Ishikawa (cell line): ENCODE results near the gene PCGF2.

Source experiments
- CEBPB ChIP-seq: IDR thresholded peaks from 2 replicates; pipeline ENCODE4 v1.6.1; 2012
- CREB1 ChIP-seq: IDR thresholded peaks from 2 replicates; pipeline ENCODE4 v1.6.1; 2012; ENCODE audit warnings: low read depth
- EGR1 ChIP-seq: IDR thresholded peaks from 2 replicates; pipeline ENCODE4 v1.6.1; 2012
- EP300 ChIP-seq: IDR thresholded peaks from 2 replicates; pipeline ENCODE4 v1.6.1; 2012; ENCODE audit warnings: borderline replicate concordance
- FOXM1 ChIP-seq: IDR thresholded peaks from 2 replicates; pipeline ENCODE4 v1.6.1; 2012; ENCODE audit warnings: low read depth, borderline replicate concordance
- RAD21 ChIP-seq: IDR thresholded peaks from 2 replicates; pipeline ENCODE4 v1.6.1; 2012; ENCODE audit warnings: low read depth
- TAF1 ChIP-seq: IDR thresholded peaks from 2 replicates; pipeline ENCODE4 v1.6.1; 2012; ENCODE audit warnings: low read depth, mild to moderate bottlenecking
- TEAD4 ChIP-seq: IDR thresholded peaks from 2 replicates; pipeline ENCODE4 v1.6.1; 2012
- YY1 ChIP-seq: IDR thresholded peaks from 2 replicates; pipeline ENCODE4 v1.6.1; 2012; ENCODE audit warnings: low read depth
- ZBTB7A ChIP-seq: IDR thresholded peaks from 2 replicates; pipeline ENCODE4 v1.6.1; 2012; ENCODE audit warnings: low read depth
- TF ChIP-seq, protein P1 (sequence below): IDR thresholded peaks from 2 replicates; pipeline ENCODE4 v1.6.1; 2012
- TF ChIP-seq, protein P2 (sequence below): IDR thresholded peaks from 2 replicates; pipeline ENCODE4 v1.6.1; 2012; ENCODE audit warnings: low read depth, mild to moderate bottlenecking

DNA sequence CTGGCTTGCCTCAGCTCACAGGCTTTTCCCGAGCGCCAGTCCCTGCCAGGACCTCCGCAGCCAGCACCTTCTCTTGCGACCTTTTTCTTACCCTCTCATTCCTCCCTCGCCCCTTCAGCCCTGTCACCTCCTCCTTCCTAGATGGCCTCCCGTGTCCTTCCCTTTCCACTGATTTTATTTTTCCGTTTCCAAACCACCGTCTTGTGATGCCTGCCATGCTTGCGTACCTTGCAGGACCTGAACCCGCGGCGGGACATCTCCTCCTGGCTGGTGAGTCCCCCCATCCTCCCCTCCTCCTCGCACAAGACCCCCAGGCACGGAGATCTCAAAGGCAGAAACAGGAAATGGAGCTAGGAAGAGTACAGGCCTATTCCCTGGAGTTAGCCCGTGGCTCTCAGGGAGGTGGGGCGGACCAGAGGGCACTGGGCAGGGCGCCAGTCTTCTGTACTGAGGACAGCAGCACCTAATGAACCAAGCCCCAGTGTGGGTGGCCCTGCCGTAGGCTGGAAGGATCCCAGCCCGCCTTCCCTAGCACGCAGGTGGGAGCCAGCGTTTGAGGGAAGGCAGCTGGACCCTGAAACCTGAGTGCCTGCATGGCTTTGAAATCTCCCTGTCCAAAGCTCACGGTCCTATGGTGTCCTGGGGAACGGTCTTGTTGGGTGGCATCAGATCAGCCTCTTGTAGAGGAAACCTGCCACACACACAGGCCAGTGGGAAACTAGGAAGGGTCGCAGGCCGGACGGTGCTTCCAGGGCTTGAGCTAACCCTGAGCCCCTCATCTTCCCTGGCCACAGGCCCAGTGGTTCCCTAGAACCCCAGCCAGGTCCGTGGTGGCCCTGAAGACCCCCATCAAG is 17.4 kb downstream of the PCGF2 start:
- no peak for TF ChIP-seq CEBPB
- TF ChIP-seq CREB1, result no peak
- TF ChIP-seq, protein P1, sequence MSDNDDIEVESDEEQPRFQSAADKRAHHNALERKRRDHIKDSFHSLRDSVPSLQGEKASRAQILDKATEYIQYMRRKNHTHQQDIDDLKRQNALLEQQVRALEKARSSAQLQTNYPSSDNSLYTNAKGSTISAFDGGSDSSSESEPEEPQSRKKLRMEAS, result 0 out of 2 replicates have a peak, but pooled peaks have one; percentile 16
- TF ChIP-seq, protein P2, sequence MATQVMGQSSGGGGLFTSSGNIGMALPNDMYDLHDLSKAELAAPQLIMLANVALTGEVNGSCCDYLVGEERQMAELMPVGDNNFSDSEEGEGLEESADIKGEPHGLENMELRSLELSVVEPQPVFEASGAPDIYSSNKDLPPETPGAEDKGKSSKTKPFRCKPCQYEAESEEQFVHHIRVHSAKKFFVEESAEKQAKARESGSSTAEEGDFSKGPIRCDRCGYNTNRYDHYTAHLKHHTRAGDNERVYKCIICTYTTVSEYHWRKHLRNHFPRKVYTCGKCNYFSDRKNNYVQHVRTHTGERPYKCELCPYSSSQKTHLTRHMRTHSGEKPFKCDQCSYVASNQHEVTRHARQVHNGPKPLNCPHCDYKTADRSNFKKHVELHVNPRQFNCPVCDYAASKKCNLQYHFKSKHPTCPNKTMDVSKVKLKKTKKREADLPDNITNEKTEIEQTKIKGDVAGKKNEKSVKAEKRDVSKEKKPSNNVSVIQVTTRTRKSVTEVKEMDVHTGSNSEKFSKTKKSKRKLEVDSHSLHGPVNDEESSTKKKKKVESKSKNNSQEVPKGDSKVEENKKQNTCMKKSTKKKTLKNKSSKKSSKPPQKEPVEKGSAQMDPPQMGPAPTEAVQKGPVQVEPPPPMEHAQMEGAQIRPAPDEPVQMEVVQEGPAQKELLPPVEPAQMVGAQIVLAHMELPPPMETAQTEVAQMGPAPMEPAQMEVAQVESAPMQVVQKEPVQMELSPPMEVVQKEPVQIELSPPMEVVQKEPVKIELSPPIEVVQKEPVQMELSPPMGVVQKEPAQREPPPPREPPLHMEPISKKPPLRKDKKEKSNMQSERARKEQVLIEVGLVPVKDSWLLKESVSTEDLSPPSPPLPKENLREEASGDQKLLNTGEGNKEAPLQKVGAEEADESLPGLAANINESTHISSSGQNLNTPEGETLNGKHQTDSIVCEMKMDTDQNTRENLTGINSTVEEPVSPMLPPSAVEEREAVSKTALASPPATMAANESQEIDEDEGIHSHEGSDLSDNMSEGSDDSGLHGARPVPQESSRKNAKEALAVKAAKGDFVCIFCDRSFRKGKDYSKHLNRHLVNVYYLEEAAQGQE, result no peak
- TF ChIP-seq EP300, result no peak
- no peak for TF ChIP-seq TAF1
- no peak for TF ChIP-seq TEAD4
- no peak for TF ChIP-seq FOXM1
- no peak for TF ChIP-seq EGR1
- no peak for TF ChIP-seq RAD21
- no peak; the same call in 1 of the 2 replicates for TF ChIP-seq ZBTB7A
- no peak for TF ChIP-seq YY1
